Progenitor cell of endocrine pancreas (in vitro differentiated cells): ENCODE results near the gene LNX1. TPM values are rescaled to one million over a fixed set of nuclear protein-coding genes. Genes with fewer than 3 reads are reported as not detected.

Source experiments
- DNase-seq: peaks from one replicate; pipeline ENCODE4 v3.0.0; 2021; ENCODE audit warnings: low spot score; ENCODE audit not compliant: unreplicated experiment
- H3K27ac Mint-ChIP-seq: 2 replicates; pipeline ENCODE4 v1.8.0; 2021; ENCODE audit warnings: mild to moderate bottlenecking, moderate library complexity, mixed read lengths
- H3K27me3 Mint-ChIP-seq: 2 replicates; pipeline ENCODE4 v1.8.0; 2021; ENCODE audit warnings: mixed read lengths
- H3K36me3 Mint-ChIP-seq: 2 replicates; pipeline ENCODE4 v1.8.0; 2022; ENCODE audit warnings: mixed read lengths; ENCODE audit not compliant: insufficient read depth
- H3K4me1 Mint-ChIP-seq: 2 replicates; pipeline ENCODE4 v1.8.0; 2021; ENCODE audit warnings: low read depth, mixed read lengths
- H3K4me3 Mint-ChIP-seq: 2 replicates; pipeline ENCODE4 v1.8.0; 2021; ENCODE audit warnings: low read depth, mild to moderate bottlenecking, moderate library complexity, mixed read lengths
- H3K9me3 Mint-ChIP-seq: 2 replicates; pipeline ENCODE4 v1.8.0; 2021; ENCODE audit warnings: low read depth, mixed read lengths
- total RNA-seq: library from RNA; stranded (reverse); gene quantifications from 2 replicates; pipeline ENCODE4 v1.2.1, GENCODE V29; 2021
- TF ChIP-seq, protein P1 (sequence below): fragments of 200-600 bp; sonication (generic); IDR thresholded peaks from one replicate; pipeline ENCODE4 v1.5.0; 2021; ENCODE audit warnings: antibody characterized with exemption, mild to moderate bottlenecking; ENCODE audit not compliant: unreplicated experiment

LNX1 gene
- total RNA-seq, 1 donor from 2014 or later: 21.7 TPM

DNA sequence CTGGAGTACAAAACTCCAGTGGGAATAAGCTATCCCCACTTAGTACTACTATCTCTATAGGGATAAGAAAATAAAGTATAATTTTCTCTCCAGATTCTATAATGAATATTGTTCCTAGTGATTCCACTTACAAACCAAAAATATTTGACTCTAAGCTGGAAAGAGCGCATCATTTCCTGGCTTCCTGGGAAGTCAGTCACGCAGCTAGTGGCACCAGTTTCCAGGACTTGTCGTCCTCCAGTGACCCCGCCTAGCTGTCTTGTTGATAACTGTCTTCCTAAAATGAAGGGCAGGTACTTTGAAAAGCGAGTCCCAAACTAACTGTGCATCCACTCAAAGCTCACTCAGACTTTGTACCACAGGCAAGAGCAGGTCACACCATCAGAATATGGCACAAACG is 39.3 kb downstream of the LNX1 start:
- DNase-seq: no peak
- H3K4me3 Mint-ChIP-seq: no peak overlapping the region
- no peaks in the 10 kb centered on the region for H3K27me3 Mint-ChIP-seq
- H3K4me1 Mint-ChIP-seq: peaks cover 2% of the 10 kb centered on the region
- TF ChIP-seq, protein P1, sequence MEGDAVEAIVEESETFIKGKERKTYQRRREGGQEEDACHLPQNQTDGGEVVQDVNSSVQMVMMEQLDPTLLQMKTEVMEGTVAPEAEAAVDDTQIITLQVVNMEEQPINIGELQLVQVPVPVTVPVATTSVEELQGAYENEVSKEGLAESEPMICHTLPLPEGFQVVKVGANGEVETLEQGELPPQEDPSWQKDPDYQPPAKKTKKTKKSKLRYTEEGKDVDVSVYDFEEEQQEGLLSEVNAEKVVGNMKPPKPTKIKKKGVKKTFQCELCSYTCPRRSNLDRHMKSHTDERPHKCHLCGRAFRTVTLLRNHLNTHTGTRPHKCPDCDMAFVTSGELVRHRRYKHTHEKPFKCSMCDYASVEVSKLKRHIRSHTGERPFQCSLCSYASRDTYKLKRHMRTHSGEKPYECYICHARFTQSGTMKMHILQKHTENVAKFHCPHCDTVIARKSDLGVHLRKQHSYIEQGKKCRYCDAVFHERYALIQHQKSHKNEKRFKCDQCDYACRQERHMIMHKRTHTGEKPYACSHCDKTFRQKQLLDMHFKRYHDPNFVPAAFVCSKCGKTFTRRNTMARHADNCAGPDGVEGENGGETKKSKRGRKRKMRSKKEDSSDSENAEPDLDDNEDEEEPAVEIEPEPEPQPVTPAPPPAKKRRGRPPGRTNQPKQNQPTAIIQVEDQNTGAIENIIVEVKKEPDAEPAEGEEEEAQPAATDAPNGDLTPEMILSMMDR: no peak
- H3K9me3 Mint-ChIP-seq: peaks cover 7% of the 10 kb centered on the region
- no peak overlapping the region for H3K27ac Mint-ChIP-seq
- H3K36me3 Mint-ChIP-seq: peaks cover 20% of the 10 kb centered on the region

GRCh38 chr4:53551281-53551864 is 39.9 kb downstream of the LNX1 start:
- Mint-ChIP-seq H3K4me1 (peaks cover 2% of the 10 kb centered on the region), H3K36me3 (peaks cover 20% of the 10 kb centered on the region), H3K4me3 (no peak overlapping the region), H3K27ac (no peak overlapping the region), H3K9me3 (peaks cover 7% of the 10 kb centered on the region), H3K27me3 (no peaks in the 10 kb centered on the region)
- TF ChIP-seq, protein P1: no peak
- DNase-seq: no peak

DNA sequence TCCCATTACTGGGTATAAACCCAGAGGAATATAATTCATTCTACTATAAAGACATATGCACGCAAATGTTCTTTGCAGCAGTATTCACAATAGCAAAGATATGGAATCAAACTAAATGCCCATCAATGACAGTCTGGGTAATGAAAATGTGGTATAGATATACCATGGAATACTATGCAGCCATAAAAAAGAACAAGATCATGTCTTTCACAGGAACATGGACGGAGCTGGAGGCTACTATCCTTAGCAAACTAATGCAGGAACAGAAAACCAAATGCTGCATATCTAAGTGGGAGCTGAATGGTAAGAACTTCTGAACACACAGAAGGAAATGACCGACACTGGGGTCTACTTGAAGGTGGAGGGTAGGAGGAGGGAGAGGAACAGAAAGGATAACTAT is 42.6 kb downstream of the LNX1 start:
- Mint-ChIP-seq H3K27ac (no peak overlapping the region), H3K4me1 (peaks cover 4% of the 10 kb centered on the region), H3K36me3 (peaks cover 16% of the 10 kb centered on the region), H3K27me3 (no peaks in the 10 kb centered on the region), H3K9me3 (peaks cover 7% of the 10 kb centered on the region), H3K4me3 (no peak overlapping the region)
- TF ChIP-seq, protein P1: no peak
- no peak for DNase-seq

- Mint-ChIP-seq H3K9me3 (peaks cover 7% of the 10 kb centered on the region), H3K36me3 (peaks cover 16% of the 10 kb centered on the region), H3K27ac (peak overlapping the region; percentile 25), H3K4me1 (peaks cover 4% of the 10 kb centered on the region), H3K4me3 (no peak overlapping the region), H3K27me3 (no peaks in the 10 kb centered on the region)
- TF ChIP-seq, protein P1: no peak
- DNase-seq: no peak
Observed at GRCh38 chr4:53547983-53548382, 43.3 kb downstream of the LNX1 start.

GRCh38 chr4:53545942-53546581 is 45.2 kb downstream of the LNX1 start:
- Mint-ChIP-seq H3K4me3 (no peak overlapping the region), H3K9me3 (peaks cover 7% of the 10 kb centered on the region), H3K27ac (no peak overlapping the region), H3K27me3 (no peaks in the 10 kb centered on the region), H3K36me3 (peaks cover 10% of the 10 kb centered on the region), H3K4me1 (peaks cover 4% of the 10 kb centered on the region)
- DNase-seq: no peak
- TF ChIP-seq, protein P1: no peak
